GM18519 (cell line): ENCODE results near the gene ZBTB6.

ENCODE experiments used
- ATAC-seq: cut with Tn5 transposase; IDR thresholded peaks from one replicate; pipeline ENCODE4 v1.9.1; 2021; ENCODE audit warnings: mild to moderate bottlenecking, moderate library complexity; ENCODE audit not compliant: unreplicated experiment, low FRiP score

ZBTB6 gene, protein sequence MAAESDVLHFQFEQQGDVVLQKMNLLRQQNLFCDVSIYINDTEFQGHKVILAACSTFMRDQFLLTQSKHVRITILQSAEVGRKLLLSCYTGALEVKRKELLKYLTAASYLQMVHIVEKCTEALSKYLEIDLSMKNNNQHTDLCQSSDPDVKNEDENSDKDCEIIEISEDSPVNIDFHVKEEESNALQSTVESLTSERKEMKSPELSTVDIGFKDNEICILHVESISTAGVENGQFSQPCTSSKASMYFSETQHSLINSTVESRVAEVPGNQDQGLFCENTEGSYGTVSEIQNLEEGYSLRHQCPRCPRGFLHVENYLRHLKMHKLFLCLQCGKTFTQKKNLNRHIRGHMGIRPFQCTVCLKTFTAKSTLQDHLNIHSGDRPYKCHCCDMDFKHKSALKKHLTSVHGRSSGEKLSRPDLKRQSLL

DNA sequence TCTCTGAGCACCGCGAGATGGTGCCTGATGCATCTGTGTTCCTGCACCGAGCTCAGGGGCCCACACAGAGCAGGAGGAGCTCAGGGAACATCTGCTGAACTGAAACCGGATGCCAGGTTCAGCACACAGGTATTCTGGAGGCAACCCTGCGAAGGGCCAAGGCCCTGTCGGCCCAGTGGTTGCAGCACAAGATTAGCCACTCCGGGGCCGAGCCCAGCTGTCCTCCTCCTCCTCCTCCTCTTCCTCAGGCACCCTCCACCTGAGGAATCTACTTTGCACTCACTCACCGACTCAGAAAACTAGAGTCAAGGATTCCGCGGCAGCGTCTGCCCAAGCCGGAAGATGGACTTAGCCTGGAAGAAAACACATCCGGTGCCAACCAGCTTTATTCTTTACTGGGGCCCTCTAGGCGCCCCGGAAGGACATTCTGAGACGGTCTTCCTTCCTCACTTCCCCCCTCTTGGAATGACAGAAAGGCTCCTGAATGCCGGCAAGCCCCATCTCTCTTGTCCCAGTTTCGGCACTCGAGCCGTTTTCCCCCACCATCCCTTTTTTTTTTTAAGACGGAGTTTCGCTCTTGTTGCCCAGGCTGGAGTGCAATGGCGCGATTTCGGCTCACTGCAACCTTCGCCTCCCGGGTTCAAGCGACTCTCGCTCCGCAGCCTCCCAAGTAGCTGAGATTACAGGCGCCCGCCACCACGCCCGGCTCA is at the start of gene ZBTB6:
TSS of gene ZBTB6 (minus strand) at position 360 of the 710 bp plus-strand sequence. CDS start 1,251 bp downstream, outside the sequence.
- ATAC-seq = peak; percentile 86

DNA sequence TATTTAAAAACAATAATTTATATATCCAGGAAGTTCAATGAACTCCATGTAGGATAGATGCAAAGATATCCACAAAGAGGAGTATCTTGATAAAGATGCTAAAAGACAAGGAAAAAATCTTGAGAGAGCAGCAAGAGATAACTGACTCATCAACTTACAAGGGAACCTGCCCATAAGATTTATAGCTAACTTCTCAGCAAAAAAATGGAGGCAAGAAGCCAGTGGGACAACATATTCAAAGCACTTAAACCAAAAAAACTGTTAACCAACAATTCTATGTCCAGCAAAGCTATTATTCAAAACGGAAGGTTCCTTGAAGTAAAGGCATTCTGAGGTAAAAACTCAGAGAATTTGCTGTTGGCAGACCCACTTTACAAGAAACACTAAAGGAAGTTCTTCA is 48.0 kb upstream of the ZBTB6 start:
- no peak for ATAC-seq

DNA sequence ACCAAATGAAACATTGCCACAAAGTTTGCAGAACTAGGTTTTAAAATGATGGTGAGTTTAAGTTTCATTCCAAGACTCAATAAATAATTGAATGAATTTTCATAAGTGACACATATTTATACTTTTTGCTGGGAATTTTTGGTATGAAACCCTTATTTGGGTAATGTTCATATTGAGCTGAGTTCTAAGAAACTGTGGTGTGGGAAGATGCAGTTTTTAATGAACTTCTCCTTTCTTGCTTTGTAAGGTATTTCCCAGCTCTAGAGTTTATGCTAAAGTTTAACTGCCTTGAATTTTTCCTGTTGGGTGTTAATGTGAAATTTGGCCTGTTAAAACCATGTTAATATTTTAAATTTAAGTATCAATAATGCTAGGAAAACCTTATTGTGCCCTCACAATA is 42.8 kb upstream of the ZBTB6 start:
- ATAC-seq = no peak

DNA sequence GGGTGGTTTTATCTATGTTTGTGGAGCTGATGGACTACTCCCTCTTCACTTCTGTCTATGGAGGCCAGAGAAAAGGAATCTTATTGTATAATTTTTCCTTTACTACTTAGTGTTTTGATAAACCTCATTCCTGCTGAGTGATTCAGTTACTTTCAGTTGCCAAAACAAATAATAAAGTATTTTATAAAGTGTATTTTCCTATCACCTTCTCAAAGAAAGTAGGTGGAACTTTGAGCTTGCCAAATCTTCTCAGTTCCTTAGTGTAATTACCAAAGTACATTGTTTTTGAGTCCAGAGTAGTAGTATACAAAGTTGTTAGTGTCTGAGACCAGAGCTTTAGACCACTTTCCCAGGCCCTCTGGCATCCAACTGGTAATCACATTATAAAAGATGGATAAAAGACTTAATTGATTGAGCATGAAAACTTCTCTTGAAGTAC is 41.1 kb upstream of the ZBTB6 start:
- no peak for ATAC-seq

DNA sequence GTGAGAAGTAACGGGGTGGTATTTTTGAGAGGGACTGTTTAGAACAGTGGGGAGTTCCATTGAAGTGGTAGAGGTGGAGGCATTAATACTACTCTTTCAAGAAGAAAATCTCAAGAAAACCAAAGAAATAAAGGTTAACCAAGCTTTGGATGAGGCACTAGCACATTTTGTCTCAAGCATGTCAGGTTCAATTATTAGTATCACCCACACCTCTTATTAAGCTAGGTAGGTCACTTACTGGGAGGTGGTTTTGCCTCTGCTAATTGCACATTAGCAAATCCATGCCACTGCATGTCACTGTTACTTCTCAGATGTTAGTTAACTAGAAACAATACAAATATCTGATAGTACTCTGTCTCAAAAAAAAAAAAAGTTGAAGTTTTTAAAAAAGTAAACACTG is 37.9 kb upstream of the ZBTB6 start:
- ATAC-seq = no peak

DNA sequence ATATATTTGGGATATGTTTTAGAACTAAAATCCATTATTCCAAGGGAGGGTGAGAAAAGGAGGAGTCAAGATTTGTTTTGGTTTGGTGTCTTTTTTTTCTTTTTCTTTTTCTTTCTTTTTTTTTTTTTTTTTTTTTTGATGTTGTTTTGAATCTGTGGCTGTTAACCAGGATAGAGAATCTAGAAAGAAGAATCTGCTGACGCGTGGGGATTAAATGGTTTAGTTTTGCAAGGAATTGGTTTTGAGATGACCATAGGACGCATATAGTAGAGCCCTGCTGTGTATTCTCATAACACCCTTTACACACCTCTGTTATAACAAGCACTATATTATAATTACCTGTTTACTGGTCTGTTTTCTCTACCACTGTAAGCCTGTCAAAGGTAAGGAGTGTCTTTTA is 37.1 kb upstream of the ZBTB6 start:
- ATAC-seq = no peak

DNA sequence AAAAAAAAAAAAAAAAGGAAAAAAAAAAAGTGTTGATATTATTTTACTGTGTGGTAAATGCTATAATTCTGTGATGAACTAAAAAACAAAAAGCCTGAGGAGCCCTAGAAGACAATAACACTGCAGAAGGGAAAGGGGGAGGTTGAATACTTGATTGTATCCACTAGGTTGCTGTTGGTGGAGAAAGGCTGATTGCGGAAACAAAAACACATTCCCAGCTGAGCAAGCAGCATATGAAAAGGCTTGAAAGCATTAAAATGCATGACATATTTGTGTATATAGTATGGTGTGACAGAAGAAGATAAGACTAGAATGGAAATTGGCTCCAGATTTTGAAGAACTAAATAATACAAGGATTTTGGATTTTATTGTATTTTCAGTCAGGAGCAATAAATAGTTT is 36.6 kb upstream of the ZBTB6 start:
- no peak for ATAC-seq

DNA sequence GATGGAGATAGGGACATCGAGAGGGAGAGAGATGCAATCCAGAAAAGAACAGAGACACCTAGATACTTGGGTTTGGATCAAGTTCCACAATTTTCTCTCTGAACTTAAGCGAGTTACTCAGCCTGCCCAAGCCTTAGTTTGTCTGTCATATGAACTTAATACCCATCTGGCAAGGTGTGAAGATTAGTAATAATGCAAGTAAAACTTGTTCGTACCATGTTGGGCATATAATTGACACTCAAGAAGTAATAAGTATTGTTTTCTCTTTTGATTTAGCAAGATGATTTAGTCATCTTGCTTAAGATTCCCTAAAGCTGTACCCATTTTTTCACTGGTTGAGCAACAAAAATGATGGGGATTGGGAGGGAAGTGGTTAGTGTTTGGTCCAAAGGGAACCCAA is 35.2 kb upstream of the ZBTB6 start:
- ATAC-seq = no peak

DNA sequence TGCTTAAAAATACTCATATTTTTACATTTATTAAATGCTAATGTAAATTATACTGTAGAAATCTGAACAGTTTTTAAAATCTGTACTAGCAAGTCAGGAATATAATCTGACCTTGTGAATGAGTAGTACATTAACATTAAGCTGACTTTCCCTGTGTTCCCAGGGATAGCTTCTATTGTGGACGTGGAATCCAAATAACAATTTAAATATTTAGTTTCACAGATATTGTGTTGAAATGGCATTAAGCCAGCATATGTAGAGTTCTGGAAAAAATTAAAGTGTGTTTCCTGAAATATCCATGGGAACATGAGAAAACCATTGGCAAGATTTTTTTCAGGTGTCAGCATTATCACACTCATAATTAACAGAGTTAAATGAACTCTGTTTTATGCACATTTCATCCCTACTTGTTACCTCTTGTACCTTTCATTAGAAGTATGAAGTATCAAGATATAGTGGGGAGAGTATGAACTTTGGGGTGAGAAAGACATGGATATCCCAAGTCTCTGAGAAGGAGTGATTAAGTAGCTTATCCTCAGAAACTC is 33.4 kb upstream of the ZBTB6 start:
- ATAC-seq = no peak

DNA sequence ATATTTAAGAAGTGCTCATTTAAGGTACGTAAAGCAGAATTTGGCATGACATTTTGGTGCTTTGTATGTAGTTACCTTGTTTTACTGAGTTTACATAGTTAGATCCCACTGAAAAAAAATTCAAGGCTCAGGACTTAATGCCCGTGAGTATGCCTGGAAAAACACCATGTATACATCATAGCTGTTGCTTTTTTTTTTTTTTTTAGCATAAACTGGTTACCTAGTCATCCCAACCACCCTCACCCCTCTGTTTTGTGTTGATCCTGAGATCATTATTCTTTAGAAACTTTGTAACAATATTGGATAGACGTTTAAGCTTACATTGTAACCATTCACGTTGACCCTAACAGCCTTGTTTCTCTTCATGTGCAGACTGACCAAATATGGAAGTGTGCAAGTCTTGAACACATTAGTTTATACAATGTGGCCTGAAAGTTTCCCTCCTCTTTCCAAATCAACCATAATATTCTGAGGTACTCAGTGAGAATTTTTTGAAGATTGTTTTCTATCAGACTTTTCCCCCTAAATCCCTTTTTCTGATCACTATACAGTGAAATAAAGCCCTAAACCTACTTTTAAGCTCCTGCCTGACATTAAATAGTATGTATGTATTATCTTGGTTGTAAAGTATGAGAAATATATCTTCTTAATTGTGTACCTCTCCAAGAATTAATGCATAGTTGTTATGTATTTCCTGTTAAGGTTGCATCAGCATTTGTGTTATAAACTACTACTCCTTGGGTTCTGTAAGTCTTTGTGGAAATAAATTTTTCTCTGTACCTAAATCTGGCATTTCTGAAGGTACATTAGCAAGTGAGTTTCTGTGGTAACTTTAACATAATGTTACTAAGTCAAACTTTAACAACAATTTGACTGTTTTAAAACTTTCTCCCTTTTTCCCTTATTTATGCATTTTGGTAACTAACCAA is 32.1 kb upstream of the ZBTB6 start:
- no peak for ATAC-seq

DNA sequence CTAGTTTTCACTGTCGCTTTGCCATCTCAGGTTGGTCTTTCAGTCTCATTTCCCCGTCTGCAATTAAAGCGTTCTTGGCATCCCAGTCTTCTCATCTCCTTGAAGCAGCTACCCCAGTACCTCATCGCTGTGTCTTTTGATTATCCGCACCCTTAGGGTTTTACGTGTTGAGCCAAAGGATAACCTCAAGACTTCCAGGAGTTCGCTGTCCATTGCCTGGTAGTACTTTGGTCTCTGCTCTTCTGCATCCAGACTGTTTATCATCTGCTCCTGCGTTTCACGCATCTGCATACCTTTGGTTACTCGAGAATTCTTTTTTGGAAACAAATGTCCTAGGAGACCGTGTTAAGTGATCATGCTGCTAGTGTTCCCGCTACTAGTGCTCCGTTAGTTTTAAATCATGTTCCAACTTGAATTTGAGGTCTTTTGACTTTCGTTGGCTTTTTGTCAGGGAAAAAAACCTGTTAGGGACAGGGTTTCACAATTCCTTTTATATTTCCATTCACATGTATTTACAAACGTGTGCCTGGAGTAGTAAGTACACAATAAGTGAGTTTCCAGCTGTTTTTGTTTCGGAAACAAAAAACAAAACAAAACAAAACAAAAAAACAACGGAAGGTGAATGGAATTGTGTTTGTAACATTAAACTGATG is 28.6 kb upstream of the ZBTB6 start:
- no peak for ATAC-seq

DNA sequence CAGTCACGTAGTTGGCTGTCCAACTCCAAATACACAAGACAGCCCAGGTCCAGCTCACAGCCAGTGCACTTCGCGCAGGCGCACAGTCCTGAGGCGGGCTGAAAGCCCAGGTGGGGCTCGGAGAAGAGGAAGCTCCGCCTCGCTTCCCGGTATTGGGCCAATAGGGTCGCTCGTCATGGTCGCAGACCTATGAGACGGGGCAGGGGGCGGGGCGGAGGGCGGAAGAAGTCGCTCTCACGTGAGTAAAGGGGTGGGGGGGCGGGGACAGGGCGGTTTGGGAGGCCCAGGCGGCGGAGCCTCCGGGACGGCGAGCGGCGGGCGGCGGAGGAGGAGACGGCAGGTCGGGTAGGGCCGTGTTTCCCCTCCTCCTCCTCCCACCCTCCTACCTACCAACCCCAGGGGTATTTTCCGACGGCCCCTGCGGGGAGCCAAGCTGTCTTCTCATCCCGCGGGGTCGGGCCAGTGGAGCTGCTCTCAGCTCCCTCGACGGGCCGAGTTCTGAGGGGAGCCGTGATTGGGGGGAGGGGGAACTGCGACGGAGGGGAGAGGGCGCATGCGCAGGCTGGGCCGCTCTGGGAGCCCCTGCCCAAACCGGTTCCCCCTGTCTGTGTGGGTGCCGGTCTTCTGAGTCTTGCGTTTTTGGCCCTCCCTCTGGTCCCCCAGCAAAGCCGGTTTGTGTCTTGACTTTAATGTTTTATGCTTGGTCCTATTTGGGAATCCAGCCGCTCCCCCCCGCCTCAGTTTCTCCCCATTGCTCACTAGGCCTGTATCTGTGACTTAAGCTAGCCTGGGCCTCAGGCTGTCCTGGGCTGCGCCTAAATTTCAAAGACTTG is 27.8 kb upstream of the ZBTB6 start, which contains the start of gene RABGAP1:
TSS of gene RABGAP1 (plus strand) at position 272 of the 833 bp plus-strand sequence. CDS start 16,040 bp downstream, outside the sequence.
- peak; percentile 98 for ATAC-seq

DNA sequence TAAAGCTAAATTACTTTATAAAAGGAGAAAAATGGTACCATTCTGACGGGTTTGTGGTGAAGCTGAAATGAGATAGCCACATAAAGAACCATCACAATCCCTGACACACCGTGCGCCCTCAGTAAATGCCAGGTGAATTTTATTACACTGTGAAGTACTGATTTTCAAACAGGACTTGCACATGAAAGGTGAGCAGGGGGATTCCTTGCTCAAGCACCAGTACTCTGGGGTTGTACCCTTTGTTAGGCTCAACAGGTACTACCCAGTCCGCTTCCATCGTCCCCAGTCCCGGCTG is 27.3 kb upstream of the ZBTB6 start:
- ATAC-seq = no peak

DNA sequence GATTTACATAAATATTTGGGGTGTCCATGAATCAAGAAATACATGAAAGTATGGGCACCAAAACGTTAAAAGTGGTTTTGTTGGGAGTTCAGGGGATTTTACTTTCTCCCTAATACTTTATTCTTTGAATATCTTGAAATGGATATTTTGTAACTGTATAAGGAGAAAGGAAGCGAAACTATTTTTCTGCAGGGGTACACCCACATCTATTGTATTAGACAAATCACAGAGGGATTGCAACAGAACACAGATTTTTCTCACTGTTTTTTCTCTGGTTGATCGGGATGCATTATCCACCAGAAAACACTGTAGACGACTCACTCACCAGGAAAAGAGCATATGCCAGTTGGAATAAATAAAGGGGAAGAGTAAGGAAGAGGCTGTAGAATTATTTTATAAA is 26.5 kb upstream of the ZBTB6 start:
- no peak for ATAC-seq

DNA sequence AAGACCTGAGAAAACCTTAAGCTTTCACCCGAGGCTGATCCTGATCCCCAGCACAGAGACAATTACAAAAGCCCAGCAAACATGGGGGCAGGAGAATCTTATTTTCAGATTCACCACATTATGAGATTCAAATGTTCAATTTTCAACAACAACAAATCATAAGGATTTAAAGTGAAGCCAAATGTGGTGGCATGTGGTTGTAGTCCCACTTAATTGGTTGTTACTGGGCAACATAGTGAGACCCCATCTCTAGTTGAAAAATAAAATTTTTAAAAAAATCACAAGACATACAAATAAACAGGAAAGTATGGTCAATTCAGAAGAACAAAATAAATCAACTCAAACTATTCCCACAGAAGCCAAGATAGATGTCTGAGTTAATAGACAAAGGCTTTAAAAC is 23.8 kb upstream of the ZBTB6 start:
- ATAC-seq = no peak

DNA sequence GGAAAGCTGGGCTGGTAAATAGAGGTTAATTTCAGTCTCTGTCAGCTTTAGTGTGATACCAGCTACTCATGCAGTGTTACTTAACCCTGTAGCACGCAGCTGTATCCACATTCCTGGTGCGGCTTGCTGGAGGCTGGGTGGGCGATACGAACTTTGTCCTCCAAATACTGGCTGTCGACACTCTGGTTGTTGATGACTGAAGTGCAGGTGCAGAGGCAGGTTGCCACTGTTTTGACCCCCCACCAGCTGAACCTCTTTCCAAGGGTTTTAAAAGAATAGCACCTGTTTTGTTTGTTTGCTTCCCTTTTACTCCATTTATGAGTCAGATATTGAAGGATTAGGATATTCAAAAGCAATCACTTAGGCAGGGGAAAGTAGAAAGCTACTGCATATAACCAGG is 23.3 kb upstream of the ZBTB6 start:
- no peak for ATAC-seq

DNA sequence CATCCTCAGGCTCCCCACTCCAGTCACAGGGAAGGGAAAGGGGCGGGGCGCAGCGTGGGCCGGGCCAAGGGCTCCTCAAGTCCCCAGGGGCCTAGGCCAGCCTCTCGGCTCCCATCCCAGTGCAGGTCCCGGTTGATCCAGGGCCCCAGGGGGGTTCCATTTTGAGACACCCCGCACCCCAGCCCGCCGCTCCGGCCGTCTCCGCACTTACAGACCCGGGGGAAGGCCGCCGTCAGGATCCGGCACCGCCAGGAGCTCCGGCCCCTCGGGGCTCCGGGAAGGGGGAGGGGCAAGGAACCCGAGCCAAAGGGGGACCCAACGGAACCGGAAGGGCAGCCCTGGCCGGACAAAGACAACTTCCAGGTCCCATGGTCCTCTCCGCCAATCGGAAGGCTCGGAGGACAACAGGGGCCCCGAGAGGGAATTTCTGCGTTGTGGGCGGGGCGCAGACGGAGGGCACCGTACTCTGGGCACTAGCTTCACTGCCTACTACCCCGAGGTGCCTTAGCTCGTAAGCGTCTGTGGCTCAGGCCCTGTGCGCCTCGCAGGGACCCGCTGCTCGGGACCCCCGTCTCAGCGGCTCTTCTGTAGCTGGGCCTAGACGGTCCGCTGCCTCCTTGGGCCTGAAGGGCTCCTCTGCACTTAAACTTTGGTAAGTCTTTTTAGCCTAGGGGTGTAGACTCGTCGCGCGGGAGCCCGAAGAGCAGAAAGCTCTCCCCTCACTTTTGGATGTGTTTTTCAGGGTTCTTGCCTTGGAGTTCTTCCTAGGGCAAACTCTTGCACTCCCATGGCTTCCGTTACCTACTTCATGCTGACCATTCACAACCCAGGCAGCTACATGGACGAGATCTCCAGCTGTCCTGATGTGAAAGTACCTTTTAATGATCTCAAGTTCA is 18.4 kb upstream of the ZBTB6 start, which contains the start of gene ZBTB26:
TSS of gene ZBTB26 (minus strand) at position 287 of the 896 bp plus-strand sequence. CDS start 11,578 bp downstream, outside the sequence.
- ATAC-seq = peak; percentile 80
